Pancreas (tissue), 10 donors: ENCODE results near the gene MYOCOS. TPM values are rescaled to one million over a fixed set of nuclear protein-coding genes. Genes with fewer than 3 reads are reported as not detected.

Experiments used
- ATAC-seq, 4 donors: fragments of 200-7000 bp; cut with Tn5 transposase; one replicate each; pipeline versions ENCODE4 v1.8.0 to v1.9.1; 2020; ENCODE audit warnings: mild to moderate bottlenecking in 4 of 4, moderate library complexity in 4 of 4
- DNase-seq, 6 donors: peaks; one replicate each; pipeline ENCODE4 v3.0.0-alpha.2; 2020
- FAIRE-seq: peaks from 2 replicates; lab custom pipeline; 2012; peaks lifted over from hg19 to GRCh38; lab: Jason Lieb, UNC
- H3K27ac ChIP-seq, 4 donors: fragments of 200-600 bp; sonication (generic); 1 replicate in 3 of 4; 2 replicates in 1 of 4; pipeline versions ENCODE4 v1.5.0 to v1.8.0; 2020
- H3K27me3 ChIP-seq, 4 donors: fragments of 200-600 bp; one replicate each; pipeline ENCODE4 v1.8.0; 2021
- H3K36me3 ChIP-seq, 3 donors: fragments of 200-600 bp; sonication (generic) in 1 of 3; one replicate each; pipeline versions ENCODE4 v1.5.0 to v1.8.0; 2020 to 2021
- H3K4me1 ChIP-seq, 3 donors: fragments of 200-600 bp; one replicate each; pipeline ENCODE4 v1.8.0; 2021
- H3K4me3 ChIP-seq, 4 donors: fragments of 200-600 bp; sonication (generic) in 2 of 4; one replicate each; pipeline versions ENCODE4 v1.5.0 to v1.8.0; 2020 to 2021
- H3K9me3 ChIP-seq, 4 donors: fragments of 200-600 bp; one replicate each; pipeline ENCODE4 v1.8.0; 2021
- CTCF ChIP-seq, 4 donors: fragments of 200-600 bp; sonication (generic) in 3 of 4; IDR thresholded peaks; one replicate each; pipeline versions ENCODE4 v1.5.0 to v1.8.0; 2021; ENCODE audit warnings: antibody characterized with exemption in 4 of 4
- WGBS, 2 donors: extraction: QIAGEN DNeasy Blood & Tissue Kit; methylation state at CpG; one replicate each; pipeline ENCODE4 v1.1.7; 2013; 5-methylcytosine and 5-hydroxymethylcytosine counted together
- intact Hi-C, 3 donors: fragments of 100-400 bp; cut with DNase I; formaldehyde crosslinking; loops; one replicate each; pipeline versions ENCODE4 v1.11.1 to v1.14.2; 2022
- polyA plus RNA-seq, 2 donors: library from polyadenylated mRNA; stranded (reverse); fragments of 200-250 nt; gene quantifications; one replicate each; pipeline ENCODE4 v1.2.3, GENCODE V29; 2013
- total RNA-seq, 6 donors: library from RNA; stranded (reverse); fragmentation: NEBNext Ultra II Directional in 4 of 6; extraction: Animal tissue kit (Norgen Biotek cat#: 25700) in 4 of 6; gene quantifications; one replicate each; pipeline versions ENCODE4 v1.2.1 to v1.2.4, GENCODE V29; 2021 to 2023
- donor health status: healthy with polysubstance abuse.
- donor health status: DM: no; HTN: no; CAD: no; lungs with moderate emphysema.
- donor health status: DM: no; HTN: no; CAD: no.
- donor health status: control.
- donor health status: control.
- donor health status: Bipolar disorder and iron deficiency.
- donor health status: DM: yes; HTN: yes; CAD: no.
- donor health status: DM: no; HTN: no; CAD: no.
- donor health status: DM: no; HTN: no; CAD: no.
- donor health status: DM: yes; HTN: yes; CAD: no.

Gene MYOCOS
- total and polyA plus RNA-seq, 8 donors: 0.05 TPM; not detected in 7

- intact Hi-C loops: no loop called here
- Histone ChIP-seq H3K4me3 (no peak overlapping the region), H3K27me3 (no peaks in the 10 kb centered on the region), H3K27ac (no peak overlapping the region), H3K4me1 (no peaks in the 10 kb centered on the region), H3K36me3 (no peaks in the 10 kb centered on the region), H3K9me3 (no peaks in the 10 kb centered on the region)
- TF ChIP-seq CTCF (IDR thresholded peaks at IDR 0.05): no peak
- WGBS, 2 donors: 70 to 76% methylated on average over 2 of the region's 2 CpGs
- DNase-seq (no peak), FAIRE-seq (no peak), ATAC-seq (no peak)
Measured at GRCh38 chr1:171628225-171628624, 6.2 kb downstream of the MYOCOS start.

GRCh38 chr1:171635661-171636060, 13.6 kb downstream of the MYOCOS start:
- H3K27me3 ChIP-seq: no peaks in the 10 kb centered on the region
- H3K27ac ChIP-seq: no peak overlapping the region
- no peaks in the 10 kb centered on the region for H3K36me3 ChIP-seq
- TF ChIP-seq CTCF (IDR thresholded peaks at IDR 0.05): no peak
- no peak for DNase-seq
- H3K9me3 ChIP-seq: no peaks in the 10 kb centered on the region
- no peak for FAIRE-seq
- H3K4me3 ChIP-seq: no peak overlapping the region
- no peak for ATAC-seq
- no peaks in the 10 kb centered on the region for H3K4me1 ChIP-seq
- 66 to 80% methylated on average over 2 of the region's 2 CpGs for WGBS, 2 donors
- intact Hi-C loops: no loop called here

- WGBS, 2 donors: 58 to 72% methylated on average over 11 of the region's 11 CpGs
Measured at GRCh38 chr1:171636141-171636540, 14.1 kb downstream of the MYOCOS start.

GRCh38 chr1:171637928-171638576, 16.0 kb downstream of the MYOCOS start:
- TF ChIP-seq CTCF (IDR thresholded peaks at IDR 0.05): no peak
- WGBS, 2 donors: 47 to 61% methylated on average over 4 of the region's 4 CpGs
- no peak for DNase-seq
- Histone ChIP-seq H3K4me1 (no peaks in the 10 kb centered on the region), H3K27ac (no peak overlapping the region), H3K36me3 (no peaks in the 10 kb centered on the region), H3K4me3 (no peak overlapping the region), H3K27me3 (no peaks in the 10 kb centered on the region), H3K9me3 (no peaks in the 10 kb centered on the region)
- ATAC-seq: peak in 1 of 4 donors; percentile 14
- intact Hi-C loops: no loop called here
- no peak for FAIRE-seq

More at GRCh38 chr1:171636141-171636540, 14.1 kb downstream of the MYOCOS start:
- no peak for FAIRE-seq
- ATAC-seq: no peak
- no peak for DNase-seq
- TF ChIP-seq CTCF (IDR thresholded peaks at IDR 0.05): no peak
- Histone ChIP-seq H3K36me3 (no peaks in the 10 kb centered on the region), H3K4me3 (no peak overlapping the region), H3K4me1 (no peaks in the 10 kb centered on the region), H3K27me3 (no peaks in the 10 kb centered on the region), H3K27ac (no peak overlapping the region), H3K9me3 (no peaks in the 10 kb centered on the region)
- intact Hi-C loops: no loop called here

- H3K4me3 ChIP-seq: no peak overlapping the region
- WGBS, 2 donors: 92 to 95% methylated on average over 1 of the region's 1 CpG
- no peaks in the 10 kb centered on the region for H3K9me3 ChIP-seq
- FAIRE-seq (no peak), ATAC-seq (no peak), DNase-seq (no peak)
- no peaks in the 10 kb centered on the region for H3K4me1 ChIP-seq
- TF ChIP-seq CTCF (IDR thresholded peaks at IDR 0.05): no peak
- no peaks in the 10 kb centered on the region for H3K27me3 ChIP-seq
- H3K36me3 ChIP-seq: no peaks in the 10 kb centered on the region
- intact Hi-C loops: loop anchor here in 1 of 3 donors (10.0 kb wide), 1 partner anchor 345 kb away; no protein-coding TSS in a partner anchor
- no peak overlapping the region for H3K27ac ChIP-seq
Measured at GRCh38 chr1:171640225-171640624, 18.2 kb downstream of the MYOCOS start.
